Vagina (tissue), 2 donors: ENCODE results near the gene DUS4L.

Experiments used
- POLR2A ChIP-seq, 2 donors: fragments of 450-650 bp; IDR thresholded peaks; one replicate each; pipeline ENCODE4 v1.6.1; 2017; ENCODE audit warnings: antibody characterized with exemption in 2 of 2, mild to moderate bottlenecking in 2 of 2, moderate library complexity in 2 of 2
- POLR2AphosphoS5 ChIP-seq, 2 donors: sonication (generic); formaldehyde crosslinking; IDR thresholded peaks; one replicate each; pipeline ENCODE4 v1.9.0; 2017; ENCODE audit warnings: antibody characterized with exemption in 2 of 2, mild to moderate bottlenecking in 2 of 2, low read depth in 1 of 2; ENCODE audit not compliant: insufficient read depth in 1 of 2
- TF ChIP-seq, protein P1 (sequence below), 3 experiments: fragments of 450-650 bp in 2 of 3; fragments of 200-600 bp in 1 of 3; sonication (generic) in 1 of 3; IDR thresholded peaks; one replicate each; pipeline ENCODE4 v1.5.1; 2017 to 2019; ENCODE audit warnings: antibody characterized with exemption in 3 of 3, mild to moderate bottlenecking in 2 of 3, moderate library complexity in 2 of 3

DNA sequence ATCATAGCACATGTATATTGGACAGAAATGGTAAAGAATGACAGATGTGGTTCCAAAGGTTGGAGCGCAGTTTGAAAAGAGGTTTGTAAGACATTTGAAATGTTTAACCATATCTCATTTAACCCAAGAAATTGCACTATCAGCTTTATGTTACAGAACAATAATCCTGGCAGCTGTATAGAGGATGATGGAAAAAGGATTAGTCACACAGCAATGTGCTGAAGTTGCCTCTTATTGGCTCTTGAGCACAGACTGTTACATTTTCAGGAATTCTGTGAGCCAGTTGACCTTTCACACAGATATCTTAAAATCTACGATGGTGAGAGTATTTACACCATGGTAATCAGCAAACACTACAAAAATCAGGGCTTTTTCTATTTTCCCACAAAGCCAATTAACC is 3.9 kb upstream of the DUS4L start:
- no peak for TF ChIP-seq POLR2A (IDR thresholded peaks at IDR 0.05)
- TF ChIP-seq, protein P1, sequence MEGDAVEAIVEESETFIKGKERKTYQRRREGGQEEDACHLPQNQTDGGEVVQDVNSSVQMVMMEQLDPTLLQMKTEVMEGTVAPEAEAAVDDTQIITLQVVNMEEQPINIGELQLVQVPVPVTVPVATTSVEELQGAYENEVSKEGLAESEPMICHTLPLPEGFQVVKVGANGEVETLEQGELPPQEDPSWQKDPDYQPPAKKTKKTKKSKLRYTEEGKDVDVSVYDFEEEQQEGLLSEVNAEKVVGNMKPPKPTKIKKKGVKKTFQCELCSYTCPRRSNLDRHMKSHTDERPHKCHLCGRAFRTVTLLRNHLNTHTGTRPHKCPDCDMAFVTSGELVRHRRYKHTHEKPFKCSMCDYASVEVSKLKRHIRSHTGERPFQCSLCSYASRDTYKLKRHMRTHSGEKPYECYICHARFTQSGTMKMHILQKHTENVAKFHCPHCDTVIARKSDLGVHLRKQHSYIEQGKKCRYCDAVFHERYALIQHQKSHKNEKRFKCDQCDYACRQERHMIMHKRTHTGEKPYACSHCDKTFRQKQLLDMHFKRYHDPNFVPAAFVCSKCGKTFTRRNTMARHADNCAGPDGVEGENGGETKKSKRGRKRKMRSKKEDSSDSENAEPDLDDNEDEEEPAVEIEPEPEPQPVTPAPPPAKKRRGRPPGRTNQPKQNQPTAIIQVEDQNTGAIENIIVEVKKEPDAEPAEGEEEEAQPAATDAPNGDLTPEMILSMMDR (IDR thresholded peaks at IDR 0.05), result no peak
- TF ChIP-seq POLR2AphosphoS5 (IDR thresholded peaks at IDR 0.05; ENCODE audit: insufficient read depth in 1 of 2, low read depth in 1 of 2), result no peak
